Stimulated activated CD4-positive, alpha-beta T cell treated with anti-CD3 and anti-CD28 coated beads, Interleukin-1b, Interleukin-23, amount 100 ng/mL, for 4 hours (primary cell): ENCODE measurements around the gene MAPK8IP3.
A peak's percentile ranks its signal among the peaks of the same experiment; 100 is the strongest.

Experiments
- DNase-seq, 2 donors: peaks; one replicate each; pipeline ENCODE4 v3.0.0-alpha.2; 2020; ENCODE audit warnings: low read depth in 2 of 2

The MAPK8IP3 gene

DNA sequence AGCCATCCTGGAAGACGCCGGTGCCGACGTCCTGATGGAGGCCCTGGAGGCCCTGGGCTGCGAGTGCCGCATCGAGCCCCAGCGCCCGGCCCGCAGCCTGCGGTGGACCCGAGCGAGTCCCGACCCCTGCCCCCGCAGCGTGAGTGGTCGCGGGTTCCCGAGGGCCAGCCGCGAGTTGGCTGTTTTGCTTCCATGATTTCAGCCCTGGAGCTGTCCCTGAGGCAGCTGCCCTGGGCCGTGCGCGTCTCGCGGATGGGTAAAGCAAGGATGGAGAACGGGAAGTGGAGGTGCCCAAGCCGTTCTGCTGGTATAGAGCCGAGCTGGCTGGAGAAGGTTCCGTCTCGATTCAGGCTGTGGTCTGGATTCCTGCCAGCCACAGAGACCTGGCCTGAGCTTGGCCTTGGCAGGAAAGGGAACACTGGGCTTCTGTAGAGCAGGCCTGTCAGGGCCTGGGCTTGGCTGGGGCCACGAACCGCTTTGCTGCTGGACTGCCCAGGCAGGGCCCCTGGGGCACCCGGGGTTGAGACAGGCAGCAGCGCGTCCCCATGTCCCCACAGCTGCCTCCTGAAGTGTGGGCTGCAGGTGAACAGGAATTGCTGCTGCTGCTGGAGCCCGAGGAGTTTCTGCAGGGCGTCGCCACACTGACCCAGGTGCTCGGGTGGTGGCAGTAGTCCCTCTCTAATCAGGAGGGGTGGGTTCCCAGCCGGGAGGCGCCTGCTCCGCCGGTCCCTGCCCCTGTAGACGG is 67.9 kb downstream of the MAPK8IP3 start:
- DNase-seq, result no peak

DNA sequence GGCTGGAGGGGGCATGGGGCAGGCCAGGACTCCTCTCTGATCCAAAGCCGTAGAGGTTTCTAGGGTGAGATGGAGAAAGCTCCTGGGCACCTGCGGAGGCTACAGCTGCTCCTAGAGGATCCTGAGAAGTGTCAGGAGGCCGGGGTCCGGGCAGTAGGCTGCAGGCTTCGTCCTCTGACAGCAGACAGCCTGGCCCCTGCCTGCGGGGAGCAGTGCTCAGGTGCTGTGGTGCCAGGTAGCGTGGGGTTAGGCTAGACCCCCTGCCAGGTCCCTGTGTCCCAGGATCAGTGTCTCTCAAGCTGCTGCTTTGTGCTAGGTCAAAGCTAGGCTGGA is 68.4 kb downstream of the MAPK8IP3 start:
- DNase-seq, result no peak

- DNase-seq, result no peak
These were observed 69.2 kb downstream of the MAPK8IP3 start for GRCh38 chr16:1775006-1775845.

GRCh38 chr16:1775846-1776671 is 70.1 kb downstream of the MAPK8IP3 start:
- no peak for DNase-seq

DNA sequence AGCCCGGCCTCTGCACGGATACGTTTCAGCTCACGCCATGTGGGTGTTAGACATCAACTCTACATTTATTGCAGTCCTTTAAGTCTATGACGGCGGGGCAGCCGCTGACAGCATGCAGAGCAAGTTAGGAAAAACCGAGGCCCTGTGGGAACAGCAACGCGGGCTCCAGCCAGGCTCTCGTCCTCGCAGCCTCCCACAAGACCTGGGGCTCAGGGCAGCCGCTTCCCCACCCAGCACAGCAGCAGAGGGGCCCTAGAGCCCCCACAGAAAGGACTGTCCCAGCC is 70.6 kb downstream of the MAPK8IP3 start:
- no peak for DNase-seq

- DNase-seq, result no peak
These were observed 71.0 kb downstream of the MAPK8IP3 start for GRCh38 chr16:1776991-1777374.

- no peak for DNase-seq
These were observed 71.6 kb downstream of the MAPK8IP3 start for GRCh38 chr16:1777375-1778199.

GRCh38 chr16:1778200-1779179 is 72.5 kb downstream of the MAPK8IP3 start:
- DNase-seq, result no peak

DNA sequence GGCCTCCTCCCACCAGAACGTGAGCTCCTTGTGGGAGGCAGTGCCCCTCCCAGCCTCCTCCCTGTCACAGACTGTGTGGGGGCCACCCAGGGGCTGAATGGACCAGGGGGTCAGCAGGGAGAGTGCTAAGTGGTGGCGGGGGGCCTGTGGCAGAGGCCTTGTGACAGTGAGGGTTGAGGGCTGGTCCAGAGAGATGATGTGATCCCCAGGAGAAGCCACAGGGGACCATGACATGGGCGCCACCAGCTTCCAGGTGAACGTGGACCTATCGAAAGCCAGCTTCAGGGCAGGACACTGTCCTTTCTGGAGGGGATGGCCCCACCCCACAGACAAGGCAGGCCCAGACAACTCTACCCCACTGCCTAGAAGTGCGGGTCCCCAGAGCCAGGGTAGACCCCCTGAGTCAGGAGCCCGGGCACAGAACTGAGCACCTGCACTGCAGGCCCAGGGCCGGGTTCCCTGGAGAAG is 73.3 kb downstream of the MAPK8IP3 start:
- DNase-seq, result no peak

DNA sequence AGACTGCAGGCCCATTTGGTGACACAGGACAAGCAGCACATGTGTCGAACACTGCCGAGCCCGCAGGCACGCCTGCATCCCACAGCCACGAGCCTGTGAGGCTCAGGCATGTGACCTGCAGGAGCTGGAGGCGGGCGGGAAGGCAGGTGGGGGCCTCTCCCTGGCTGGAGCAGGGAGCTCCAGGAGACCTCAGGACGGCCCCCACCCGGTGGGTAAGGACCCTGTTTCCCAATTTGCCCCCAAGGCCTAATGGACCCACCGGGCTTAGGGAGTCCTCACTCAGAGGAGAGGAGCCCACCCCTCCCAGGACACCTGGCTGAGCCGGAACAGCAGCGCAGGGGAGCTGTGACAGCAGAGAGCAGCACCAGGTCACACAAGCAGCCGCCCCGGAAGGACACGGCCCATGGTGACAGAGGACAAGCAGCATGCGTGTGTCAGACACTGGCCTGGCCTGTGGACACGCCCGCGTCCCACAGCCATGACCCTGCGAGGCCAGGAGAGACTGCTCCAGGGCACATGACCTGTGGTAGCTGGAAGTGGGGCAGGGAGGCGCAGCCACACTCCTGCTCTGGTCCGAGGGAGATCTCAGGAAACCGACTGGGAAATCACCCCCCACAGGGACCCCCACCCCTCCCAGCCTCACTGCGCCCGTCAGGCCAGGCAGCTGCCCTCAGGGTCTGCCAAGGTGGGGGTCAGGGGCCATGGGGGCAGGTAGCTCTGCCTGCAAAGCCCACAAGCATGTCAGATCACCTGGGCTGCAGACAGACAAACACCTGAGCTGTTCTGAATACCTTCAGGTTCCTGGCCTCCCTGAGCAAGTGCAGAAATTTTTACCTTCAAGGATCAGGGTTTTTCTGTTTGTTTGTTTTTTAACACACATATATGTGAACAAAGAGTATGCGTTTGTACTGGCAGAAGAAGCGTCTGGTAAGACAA is 74.0 kb downstream of the MAPK8IP3 start:
- DNase-seq, result no peak

- DNase-seq, result no peak
These were observed 74.7 kb downstream of the MAPK8IP3 start for GRCh38 chr16:1780677-1781072.

DNA sequence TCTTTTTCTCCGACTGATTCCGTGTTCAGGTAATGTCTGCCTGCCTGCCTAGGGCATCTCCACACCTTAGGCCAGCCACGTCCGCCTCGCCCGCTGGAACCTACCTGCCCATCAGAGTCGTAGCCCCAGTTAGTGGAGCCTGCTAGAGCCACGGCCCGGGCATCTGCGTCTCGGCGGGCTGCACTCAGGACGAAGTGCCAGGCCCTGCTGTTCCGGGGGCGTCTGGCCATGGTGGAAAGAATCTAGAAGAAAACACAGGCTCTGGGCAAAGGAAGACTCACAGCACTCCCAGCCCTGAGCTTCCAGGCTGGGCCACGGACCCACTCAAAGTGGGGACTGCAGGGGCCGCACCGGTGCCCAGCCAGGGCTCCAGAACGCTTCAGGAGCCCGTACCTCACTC is 75.3 kb downstream of the MAPK8IP3 start:
- DNase-seq, result no peak

- DNase-seq, result no peak
These were observed 75.9 kb downstream of the MAPK8IP3 start for GRCh38 chr16:1781758-1782407.

- DNase-seq, result peak; percentile 88 to 93
These were observed 76.6 kb downstream of the MAPK8IP3 start, which contains the start of the genes NUBP2 and SPSB3 for GRCh38 chr16:1782408-1783264. TSS of gene NUBP2 (plus strand) at chr16:1782960. CDS start at chr16:1783021, 61 bp downstream. TSS of gene SPSB3 (minus strand) at chr16:1782571. CDS start at chr16:1781483, 1,088 bp downstream.

DNA sequence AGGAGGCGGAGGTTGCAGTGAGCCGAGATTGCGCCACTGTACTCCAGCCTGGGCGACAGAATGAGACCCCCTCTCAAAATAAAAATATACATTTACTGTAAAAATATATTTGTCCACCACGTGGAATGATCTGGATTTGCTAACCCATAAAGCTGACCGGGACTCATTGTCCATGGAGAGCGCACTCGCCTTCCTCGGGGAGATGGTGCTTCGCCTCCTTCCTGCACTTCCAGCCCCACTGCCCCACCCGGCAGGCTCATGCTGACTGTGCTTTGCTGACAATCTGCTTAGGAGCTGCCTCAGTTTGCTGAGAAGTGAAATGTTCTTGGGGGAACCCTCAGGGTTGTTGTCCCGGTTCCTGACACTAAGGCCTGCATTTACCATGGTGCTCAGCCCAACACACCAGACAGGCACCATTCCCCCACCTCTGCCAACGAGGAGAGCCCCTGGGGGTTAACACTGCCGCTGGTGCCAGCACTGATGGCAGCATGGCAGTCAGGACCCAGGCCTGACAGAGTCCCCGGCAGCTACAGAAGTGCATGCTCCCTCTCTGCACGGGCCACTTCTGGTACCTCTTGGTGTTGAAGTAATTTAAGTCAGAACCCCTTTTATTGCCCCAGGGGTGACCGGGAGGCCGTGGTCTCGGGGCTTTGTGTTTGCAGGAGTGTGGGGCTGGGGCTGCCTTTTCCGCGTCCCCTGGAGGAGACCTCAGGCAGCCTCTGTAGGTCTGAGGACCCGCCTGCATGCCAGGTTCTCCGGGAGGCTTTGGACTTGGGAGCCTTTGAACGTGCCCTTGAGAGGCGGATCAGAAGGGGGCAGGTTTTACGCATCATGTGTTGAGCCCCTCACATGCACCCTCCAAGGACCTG is 79.2 kb downstream of the MAPK8IP3 start:
- no peak for DNase-seq

DNA sequence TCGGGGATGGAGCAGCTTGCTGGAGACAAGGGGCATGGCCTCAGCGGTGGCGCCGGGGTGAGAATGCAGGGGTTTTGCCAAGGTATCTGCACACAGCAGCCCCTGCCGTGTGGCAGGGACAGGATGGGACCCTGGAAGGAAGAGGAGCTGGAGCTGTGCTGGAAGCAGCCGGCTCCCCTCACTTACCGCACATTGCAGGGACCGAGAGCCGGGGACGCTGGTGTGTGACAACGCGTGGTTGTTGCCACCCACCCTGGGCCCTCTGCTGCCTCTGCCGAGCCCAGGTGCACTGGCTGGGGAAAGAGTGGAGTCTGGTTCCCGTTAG is 79.8 kb downstream of the MAPK8IP3 start:
- DNase-seq, result no peak
